Keratinocyte (primary cell): ENCODE results near the gene CHCHD6. TPM values are rescaled to one million over a fixed set of nuclear protein-coding genes. Genes with fewer than 3 reads are reported as not detected.

Experiments
- DNase-seq: peaks from one replicate; pipeline ENCODE4 v3.0.0-alpha.2; 2011; ENCODE audit warnings: low read depth, missing footprints, low spot score
- FAIRE-seq: peaks from 2 replicates; lab custom pipeline; 2011; peaks lifted over from hg19 to GRCh38; lab: Jason Lieb, UNC
- H2AFZ ChIP-seq: 2 replicates; pipeline ENCODE4 v1.6.0; 2012; ENCODE audit warnings: low read length, control low read depth, inconsistent platforms; ENCODE audit not compliant: control insufficient read depth
- H3K27ac ChIP-seq: 2 replicates; pipeline ENCODE4 v1.5.1; 2011; ENCODE audit warnings: low read length; ENCODE audit not compliant: control insufficient read depth, insufficient read depth
- H3K27me3 ChIP-seq: 3 replicates; pipeline ENCODE4 v1.6.0; 2011; ENCODE audit warnings: low read length; ENCODE audit not compliant: control insufficient read depth, insufficient read depth; ENCODE audit errors: extremely low read depth
- H3K36me3 ChIP-seq, 2 experiments: 2 replicates in 1 of 2; 3 replicates in 1 of 2; pipeline ENCODE4 v1.5.1; 2011; ENCODE audit warnings: low read length in 2 of 2, mild to moderate bottlenecking in 1 of 2; ENCODE audit not compliant: control insufficient read depth in 2 of 2, insufficient read depth in 2 of 2; ENCODE audit errors: extremely low read depth in 1 of 2
- H3K4me1 ChIP-seq: 3 replicates; pipeline ENCODE4 v1.5.1; 2011; ENCODE audit warnings: low read length; ENCODE audit not compliant: control insufficient read depth, insufficient read depth; ENCODE audit errors: extremely low read depth
- H3K4me2 ChIP-seq: 3 replicates; pipeline ENCODE4 v1.6.0; 2011; ENCODE audit warnings: low read depth, low read length; ENCODE audit not compliant: control insufficient read depth, insufficient read depth; ENCODE audit errors: extremely low read depth
- H3K4me3 ChIP-seq, 3 experiments: fragments of 200-600 bp in 1 of 3; sonication (generic) in 1 of 3; 2 replicates in 2 of 3; 3 replicates in 1 of 3; pipeline ENCODE4 v1.5.1; 2011 to 2016; ENCODE audit warnings: low read length in 3 of 3, mild to moderate bottlenecking in 3 of 3, control low read depth in 2 of 3, inconsistent platforms in 1 of 3, low read depth in 1 of 3, mixed read lengths in 1 of 3, mixed run types in 1 of 3, moderate library complexity in 1 of 3; ENCODE audit not compliant: control insufficient read depth in 2 of 3, insufficient read depth in 2 of 3; ENCODE audit errors: extremely low read depth in 1 of 3
- H3K79me2 ChIP-seq: 2 replicates; pipeline ENCODE4 v1.6.0; 2012; ENCODE audit warnings: low read length; ENCODE audit not compliant: control insufficient read depth, insufficient read depth
- H3K9ac ChIP-seq: 3 replicates; pipeline ENCODE4 v1.6.0; 2011; ENCODE audit warnings: low read length; ENCODE audit not compliant: control insufficient read depth, insufficient read depth; ENCODE audit errors: extremely low read depth
- H3K9me1 ChIP-seq: 3 replicates; pipeline ENCODE4 v1.6.0; 2011; ENCODE audit warnings: low read length; ENCODE audit not compliant: control insufficient read depth, insufficient read depth; ENCODE audit errors: extremely low read depth
- H3K9me3 ChIP-seq: 2 replicates; pipeline ENCODE4 v1.5.1; 2012; ENCODE audit warnings: low read depth, low read length; ENCODE audit not compliant: control insufficient read depth
- H4K20me1 ChIP-seq: 3 replicates; pipeline ENCODE4 v1.6.0; 2011; ENCODE audit warnings: low read length; ENCODE audit not compliant: control insufficient read depth, insufficient read depth; ENCODE audit errors: extremely low read depth
- CTCF ChIP-seq, 3 experiments: IDR thresholded peaks in 1 of 3; conservative IDR thresholded peaks in 1 of 3; optimal IDR thresholded peaks in 1 of 3; 2 replicates in 2 of 3; 3 replicates in 1 of 3; pipeline versions ENCODE3 to v1.5.1; 2011; ENCODE audit warnings: low read length in 3 of 3, mild to moderate bottlenecking in 3 of 3, moderate library complexity in 2 of 3, control low read depth in 1 of 3, inconsistent platforms in 1 of 3; ENCODE audit not compliant: insufficient read depth in 2 of 3; ENCODE audit errors: extremely low read depth in 1 of 3
- EZH2 ChIP-seq: IDR thresholded peaks from one replicate; pipeline ENCODE4 v1.6.1; 2012; ENCODE audit warnings: inconsistent platforms, mild to moderate bottlenecking, low read length, moderate library complexity
- dilution Hi-C: fragments of 300-500 bp; cut with MboI; formaldehyde crosslinking; loops from one replicate; pipeline ENCODE4 v1.7.0; 2020; ENCODE audit warnings: low sequenced_read_pairs; ENCODE audit not compliant: extremely low pct_ligation_motif_present
- polyA plus RNA-seq, 5 experiments: library from polyadenylated mRNA; depleted of rRNA in 3 of 5; stranded (reverse) in 3 of 5; stranded (forward) in 1 of 5; unstranded in 1 of 5; fragments of >200 nt; gene quantifications; 1 replicate in 1 of 5; 2 replicates in 3 of 5; 3 replicates in 1 of 5; pipeline versions ENCODE4 v1.2.1 to v1.2.3, GENCODE V29; 2011 to 2012; ENCODE audit warnings: missing spikeins in 2 of 5, low read depth in 1 of 5, low replicate concordance in 1 of 5

CHCHD6 gene
- polyA plus RNA-seq, 1 donor (not counting 4 experiments of a cell fraction or from before 2014, with no cell fraction given): 21.7 TPM

- H3K9me1 ChIP-seq: no peaks in the 10 kb centered on the region
- H3K79me2 ChIP-seq: no peaks in the 10 kb centered on the region
- H3K4me2 ChIP-seq: no peak overlapping the region
- TF ChIP-seq EZH2 (no peak), CTCF (optimal IDR thresholded peaks at IDR 0.05 in 1 of 3, IDR thresholded peaks at IDR 0.05 in 1 of 3, conservative IDR thresholded peaks at IDR 0.05 in 1 of 3; ENCODE audit: extremely low read depth in 1 of 3, insufficient read depth in 2 of 3, low read length in 3 of 3) (no peak)
- no peaks in the 10 kb centered on the region for H3K9me3 ChIP-seq
- no peak overlapping the region for H2AFZ ChIP-seq
- peaks cover 0 to 6% of the 10 kb centered on the region in 2 experiments for H3K36me3 ChIP-seq
- peaks cover 16% of the 10 kb centered on the region for H3K4me1 ChIP-seq
- H4K20me1 ChIP-seq: no peaks in the 10 kb centered on the region
- H3K27ac ChIP-seq: no peak overlapping the region
- FAIRE-seq (no peak), DNase-seq (no peak)
- dilution Hi-C loops: no loop called here
- no peak overlapping the region for H3K9ac ChIP-seq
- H3K27me3 ChIP-seq: no peaks in the 10 kb centered on the region
- H3K4me3 ChIP-seq: no peak overlapping the region
Observed at GRCh38 chr3:126917232-126917804, 213.3 kb downstream of the CHCHD6 start.

GRCh38 chr3:126918355-126918821, 214.3 kb downstream of the CHCHD6 start:
- H3K4me1 ChIP-seq: peaks cover 7% of the 10 kb centered on the region
- dilution Hi-C loops: no loop called here

More at GRCh38 chr3:126918355-126918821, 214.3 kb downstream of the CHCHD6 start:
- Histone ChIP-seq H3K9me1 (no peaks in the 10 kb centered on the region), H3K4me2 (no peak overlapping the region), H3K4me3 (no peak overlapping the region), H3K27me3 (no peaks in the 10 kb centered on the region), H3K36me3 (peaks cover 0 to 6% of the 10 kb centered on the region in 2 experiments), H2AFZ (no peak overlapping the region), H4K20me1 (no peaks in the 10 kb centered on the region), H3K9ac (no peak overlapping the region), H3K79me2 (no peaks in the 10 kb centered on the region), H3K9me3 (no peaks in the 10 kb centered on the region), H3K27ac (no peak overlapping the region)
- DNase-seq (no peak), FAIRE-seq (peak; percentile 44)
- TF ChIP-seq CTCF (optimal IDR thresholded peaks at IDR 0.05 in 1 of 3, IDR thresholded peaks at IDR 0.05 in 1 of 3, conservative IDR thresholded peaks at IDR 0.05 in 1 of 3; ENCODE audit: extremely low read depth in 1 of 3, insufficient read depth in 2 of 3, low read length in 3 of 3): no peak
- TF ChIP-seq EZH2: no peak
